HepG2 (cell line): ENCODE data around the gene SEPHS2. TPM values are rescaled to one million over a fixed set of nuclear protein-coding genes. Genes with fewer than 3 reads are reported as not detected.

Experiments used
- ELF1 ChIP-seq: sonication (generic); formaldehyde crosslinking; IDR thresholded peaks from 2 replicates; pipeline ENCODE4 v1.4.0; 2020; ENCODE audit warnings: missing genetic modification reagents
- IKZF4 ChIP-seq: sonication (generic); formaldehyde crosslinking; IDR thresholded peaks from 2 replicates; pipeline ENCODE4 v1.5.1; 2020; ENCODE audit warnings: borderline replicate concordance, mild to moderate bottlenecking, low read depth, missing genetic modification reagents; ENCODE audit errors: not compliant biosample characterization
- KMT2B ChIP-seq: IDR thresholded peaks from 2 replicates; pipeline ENCODE4 v1.6.1; 2016; ENCODE audit warnings: missing genetic modification reagents, missing compliant biosample characterization
- MATR3 ChIP-seq: sonication (generic); formaldehyde crosslinking; IDR thresholded peaks from 2 replicates; pipeline ENCODE4 v1.4.0; 2020; ENCODE audit warnings: missing genetic modification reagents
- MAX ChIP-seq: IDR thresholded peaks from 2 replicates; pipeline ENCODE4 v1.6.1; 2012; ENCODE audit warnings: inconsistent platforms
- NFE2L2 ChIP-seq: fragments of 150-350 bp; IDR thresholded peaks from 2 replicates; pipeline ENCODE4 v1.6.1; 2014; ENCODE audit warnings: low read length
- RARA ChIP-seq: IDR thresholded peaks from 2 replicates; pipeline ENCODE4 v1.6.1; 2016; ENCODE audit warnings: missing genetic modification reagents, missing compliant biosample characterization
- RFXAP ChIP-seq: sonication (generic); formaldehyde crosslinking; IDR thresholded peaks from 2 replicates; pipeline ENCODE4 v1.4.0; 2020; ENCODE audit warnings: missing genetic modification reagents, borderline replicate concordance
- TCF7L2 ChIP-seq: IDR thresholded peaks from 2 replicates; pipeline ENCODE4 v1.6.1; 2011; ENCODE audit warnings: mild to moderate bottlenecking, low read depth, low read length, moderate library complexity
- TOPORS ChIP-seq: sonication (generic); formaldehyde crosslinking; IDR thresholded peaks from 2 replicates; pipeline ENCODE4 v1.8.0; 2023; ENCODE audit warnings: mild to moderate bottlenecking, missing genetic modification reagents
- YY1 ChIP-seq: IDR thresholded peaks from 2 replicates; pipeline ENCODE4 v1.6.1; 2011; ENCODE audit warnings: low read length, low read depth, moderate library complexity, mild to moderate bottlenecking; ENCODE audit not compliant: insufficient read depth, insufficient replicate concordance
- ZNF547 ChIP-seq: sonication (generic); formaldehyde crosslinking; IDR thresholded peaks from 2 replicates; pipeline ENCODE4 v1.5.1; 2020; ENCODE audit warnings: mild to moderate bottlenecking, missing genetic modification reagents
- ZNF567 ChIP-seq: sonication (generic); formaldehyde crosslinking; IDR thresholded peaks from 2 replicates; pipeline ENCODE4 v1.8.1; 2023; ENCODE audit warnings: mild to moderate bottlenecking, missing genetic modification reagents, borderline replicate concordance
- ZNF572 ChIP-seq: sonication (generic); formaldehyde crosslinking; IDR thresholded peaks from 2 replicates; pipeline ENCODE4 v1.5.1; 2020; ENCODE audit warnings: mild to moderate bottlenecking, missing genetic modification reagents
- ZNF772 ChIP-seq: sonication (generic); formaldehyde crosslinking; IDR thresholded peaks from 2 replicates; pipeline ENCODE4 v1.5.0; 2020; ENCODE audit warnings: mild to moderate bottlenecking, missing genetic modification reagents
- polyA plus RNA-seq, 8 experiments: library from polyadenylated mRNA; depleted of rRNA in 3 of 8; stranded (reverse) in 7 of 8; unstranded in 1 of 8; fragments of >200 nt; fragmentation: Illumina TruSeq in 4 of 8; extraction: Trizol in 4 of 8; gene quantifications; 2 replicates each; pipeline versions ENCODE4 v1.2.1 to v1.2.3, GENCODE V29; 2011 to 2016; ENCODE audit warnings: low read depth in 4 of 8, missing spikeins in 1 of 8, mixed read lengths in 1 of 8; ENCODE audit not compliant: insufficient read depth in 1 of 8
- total RNA-seq, 5 experiments: library from RNA; depleted of rRNA; stranded (reverse); fragments of >200 nt; fragmentation: Illumina TruSeq; extraction: Trizol; gene quantifications; 2 replicates each; pipeline ENCODE4 v1.2.3, GENCODE V29; 2016; ENCODE audit warnings: low read depth in 1 of 5
- TF ChIP-seq, protein P1 (sequence below): sonication (generic); formaldehyde crosslinking; conservative IDR thresholded peaks from 2 replicates; pipeline ENCODE4 v1.4.0; 2020; ENCODE audit warnings: missing genetic modification reagents
- TF ChIP-seq, protein P2 (sequence below): sonication (generic); formaldehyde crosslinking; IDR thresholded peaks from 2 replicates; pipeline ENCODE4 v1.5.1; 2020; ENCODE audit warnings: mild to moderate bottlenecking, missing genetic modification reagents, borderline replicate concordance
- TF ChIP-seq, protein P3 (sequence below): IDR thresholded peaks from 2 replicates; pipeline ENCODE4 v1.6.1; 2016; ENCODE audit warnings: low read depth, control low read depth
- TF ChIP-seq, protein P4 (sequence below): sonication (generic); formaldehyde crosslinking; IDR thresholded peaks from 2 replicates; pipeline ENCODE4 v1.4.0; 2020; ENCODE audit warnings: missing genetic modification reagents
- TF ChIP-seq, protein P5 (sequence below): sonication (generic); formaldehyde crosslinking; IDR thresholded peaks from 2 replicates; pipeline ENCODE4; 2020; ENCODE audit warnings: missing genetic modification reagents, mild to moderate bottlenecking, borderline replicate concordance

Gene SEPHS2
- total and polyA plus RNA-seq, 2 of the 13 experiments (the other 11 are each of a cell fraction or from before 2014, with no cell fraction given) = 20.7 to 127 TPM

- TF ChIP-seq, protein P1, sequence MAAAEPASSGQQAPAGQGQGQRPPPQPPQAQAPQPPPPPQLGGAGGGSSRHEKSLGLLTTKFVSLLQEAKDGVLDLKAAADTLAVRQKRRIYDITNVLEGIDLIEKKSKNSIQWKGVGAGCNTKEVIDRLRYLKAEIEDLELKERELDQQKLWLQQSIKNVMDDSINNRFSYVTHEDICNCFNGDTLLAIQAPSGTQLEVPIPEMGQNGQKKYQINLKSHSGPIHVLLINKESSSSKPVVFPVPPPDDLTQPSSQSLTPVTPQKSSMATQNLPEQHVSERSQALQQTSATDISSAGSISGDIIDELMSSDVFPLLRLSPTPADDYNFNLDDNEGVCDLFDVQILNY = no peak
- 0 out of 2 replicates have a peak, but pooled peaks have one; percentile 36 for TF ChIP-seq TOPORS
- TF ChIP-seq ELF1 (CRISPR knock-in tag) = no peak
- TF ChIP-seq ZNF572 (CRISPR knock-in tag) = 0 out of 2 replicates have a peak, but pooled peaks have one; percentile 11
- no peak for TF ChIP-seq IKZF4
- TF ChIP-seq MAX = no peak
- TF ChIP-seq RARA (CRISPR knock-in tag) = no peak
- no peak for TF ChIP-seq RFXAP
- no peak for TF ChIP-seq ZNF567 (CRISPR knock-in tag)
- no peak for TF ChIP-seq MATR3 (CRISPR knock-in tag)
- no peak for TF ChIP-seq KMT2B (CRISPR knock-in tag)
- TF ChIP-seq NFE2L2 = no peak
- TF ChIP-seq ZNF772 = 0 out of 2 replicates have a peak, but pooled peaks have one; percentile 34
- TF ChIP-seq, protein P2, sequence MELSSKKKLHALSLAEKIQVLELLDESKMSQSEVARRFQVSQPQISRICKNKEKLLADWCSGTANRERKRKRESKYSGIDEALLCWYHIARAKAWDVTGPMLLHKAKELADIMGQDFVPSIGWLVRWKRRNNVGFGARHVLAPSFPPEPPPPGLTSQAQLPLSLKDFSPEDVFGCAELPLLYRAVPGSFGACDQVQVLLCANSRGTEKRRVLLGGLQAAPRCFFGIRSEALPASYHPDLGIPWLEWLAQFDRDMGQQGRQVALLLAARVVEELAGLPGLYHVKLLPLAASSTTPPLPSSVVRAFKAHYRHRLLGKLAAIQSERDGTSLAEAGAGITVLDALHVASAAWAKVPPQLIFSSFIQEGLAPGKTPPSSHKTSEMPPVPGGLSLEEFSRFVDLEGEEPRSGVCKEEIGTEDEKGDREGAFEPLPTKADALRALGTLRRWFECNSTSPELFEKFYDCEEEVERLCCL (CRISPR knock-in tag) = no peak
- TF ChIP-seq, protein P3, sequence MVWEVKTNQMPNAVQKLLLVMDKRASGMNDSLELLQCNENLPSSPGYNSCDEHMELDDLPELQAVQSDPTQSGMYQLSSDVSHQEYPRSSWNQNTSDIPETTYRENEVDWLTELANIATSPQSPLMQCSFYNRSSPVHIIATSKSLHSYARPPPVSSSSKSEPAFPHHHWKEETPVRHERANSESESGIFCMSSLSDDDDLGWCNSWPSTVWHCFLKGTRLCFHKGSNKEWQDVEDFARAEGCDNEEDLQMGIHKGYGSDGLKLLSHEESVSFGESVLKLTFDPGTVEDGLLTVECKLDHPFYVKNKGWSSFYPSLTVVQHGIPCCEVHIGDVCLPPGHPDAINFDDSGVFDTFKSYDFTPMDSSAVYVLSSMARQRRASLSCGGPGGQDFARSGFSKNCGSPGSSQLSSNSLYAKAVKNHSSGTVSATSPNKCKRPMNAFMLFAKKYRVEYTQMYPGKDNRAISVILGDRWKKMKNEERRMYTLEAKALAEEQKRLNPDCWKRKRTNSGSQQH (CRISPR knock-in tag) = no peak
- TF ChIP-seq YY1 = peak; percentile 89
- TF ChIP-seq TCF7L2 = no peak
- TF ChIP-seq, protein P4, sequence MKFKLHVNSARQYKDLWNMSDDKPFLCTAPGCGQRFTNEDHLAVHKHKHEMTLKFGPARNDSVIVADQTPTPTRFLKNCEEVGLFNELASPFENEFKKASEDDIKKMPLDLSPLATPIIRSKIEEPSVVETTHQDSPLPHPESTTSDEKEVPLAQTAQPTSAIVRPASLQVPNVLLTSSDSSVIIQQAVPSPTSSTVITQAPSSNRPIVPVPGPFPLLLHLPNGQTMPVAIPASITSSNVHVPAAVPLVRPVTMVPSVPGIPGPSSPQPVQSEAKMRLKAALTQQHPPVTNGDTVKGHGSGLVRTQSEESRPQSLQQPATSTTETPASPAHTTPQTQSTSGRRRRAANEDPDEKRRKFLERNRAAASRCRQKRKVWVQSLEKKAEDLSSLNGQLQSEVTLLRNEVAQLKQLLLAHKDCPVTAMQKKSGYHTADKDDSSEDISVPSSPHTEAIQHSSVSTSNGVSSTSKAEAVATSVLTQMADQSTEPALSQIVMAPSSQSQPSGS (CRISPR knock-in tag) = no peak
- TF ChIP-seq, protein P5, sequence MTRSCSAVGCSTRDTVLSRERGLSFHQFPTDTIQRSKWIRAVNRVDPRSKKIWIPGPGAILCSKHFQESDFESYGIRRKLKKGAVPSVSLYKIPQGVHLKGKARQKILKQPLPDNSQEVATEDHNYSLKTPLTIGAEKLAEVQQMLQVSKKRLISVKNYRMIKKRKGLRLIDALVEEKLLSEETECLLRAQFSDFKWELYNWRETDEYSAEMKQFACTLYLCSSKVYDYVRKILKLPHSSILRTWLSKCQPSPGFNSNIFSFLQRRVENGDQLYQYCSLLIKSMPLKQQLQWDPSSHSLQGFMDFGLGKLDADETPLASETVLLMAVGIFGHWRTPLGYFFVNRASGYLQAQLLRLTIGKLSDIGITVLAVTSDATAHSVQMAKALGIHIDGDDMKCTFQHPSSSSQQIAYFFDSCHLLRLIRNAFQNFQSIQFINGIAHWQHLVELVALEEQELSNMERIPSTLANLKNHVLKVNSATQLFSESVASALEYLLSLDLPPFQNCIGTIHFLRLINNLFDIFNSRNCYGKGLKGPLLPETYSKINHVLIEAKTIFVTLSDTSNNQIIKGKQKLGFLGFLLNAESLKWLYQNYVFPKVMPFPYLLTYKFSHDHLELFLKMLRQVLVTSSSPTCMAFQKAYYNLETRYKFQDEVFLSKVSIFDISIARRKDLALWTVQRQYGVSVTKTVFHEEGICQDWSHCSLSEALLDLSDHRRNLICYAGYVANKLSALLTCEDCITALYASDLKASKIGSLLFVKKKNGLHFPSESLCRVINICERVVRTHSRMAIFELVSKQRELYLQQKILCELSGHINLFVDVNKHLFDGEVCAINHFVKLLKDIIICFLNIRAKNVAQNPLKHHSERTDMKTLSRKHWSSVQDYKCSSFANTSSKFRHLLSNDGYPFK (CRISPR knock-in tag) = no peak
- TF ChIP-seq ZNF547 (CRISPR knock-in tag) = no peak; the same call in 1 of the 2 replicates
These were observed 1.2 kb downstream of the SEPHS2 start (continued) for GRCh38 chr16:30444231-30445148.
